ENCODE measurements around the gene ACO2.

DNA sequence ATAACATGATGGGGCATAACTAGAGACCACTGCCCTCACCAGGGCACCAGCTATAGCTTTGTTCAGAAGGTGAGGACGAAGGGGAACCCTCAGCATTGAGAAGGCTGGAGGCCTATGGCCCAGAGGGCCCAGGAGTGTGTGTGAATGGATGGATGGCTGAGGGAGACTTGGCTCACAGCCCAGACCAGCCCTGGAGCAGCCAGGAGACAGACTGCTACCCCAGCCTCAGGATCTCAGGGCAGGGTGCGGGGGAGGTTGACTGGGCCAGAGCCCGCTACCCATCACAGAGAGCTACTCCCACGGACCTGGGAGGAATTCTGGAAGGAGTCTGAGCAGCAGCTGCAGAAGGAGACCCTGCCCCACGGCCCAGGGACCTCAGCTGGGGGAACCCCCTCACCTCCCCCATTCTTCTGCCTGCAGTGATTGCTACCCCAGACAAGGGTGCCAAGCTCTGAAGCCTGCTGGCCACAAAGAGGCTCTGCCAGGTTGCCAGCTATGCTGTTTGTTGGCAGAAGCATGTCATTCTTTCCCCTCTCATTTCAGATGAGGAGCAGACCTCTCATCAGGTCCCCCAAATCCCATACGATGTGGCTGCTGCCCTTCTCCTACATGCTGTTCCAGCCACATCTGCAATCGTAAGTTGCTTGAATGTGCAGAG is 86.5 kb downstream of the ACO2 start:
- TF ChIP-seq SIN3A (IDR thresholded peaks at IDR 0.05; ENCODE audit: borderline replicate concordance, low read depth, low read length) (no peak), CTCF (IDR thresholded peaks at IDR 0.05) (no peak), GABPA (IDR thresholded peaks at IDR 0.05; ENCODE audit: low read depth) (no peak), TAF1 (IDR thresholded peaks at IDR 0.05; ENCODE audit: borderline replicate concordance, low read depth, low read length) (no peak), RFX5 (IDR thresholded peaks at IDR 0.05; ENCODE audit: low read length) (no peak), CHD2 (IDR thresholded peaks at IDR 0.05; ENCODE audit: low read length, partially characterized antibody) (no peak), MXI1 (IDR thresholded peaks at IDR 0.05; ENCODE audit: low read depth, low read length) (no peak), SMC3 (IDR thresholded peaks at IDR 0.05; ENCODE audit: low read depth, low read length) (no peak), RAD21 (IDR thresholded peaks at IDR 0.05; ENCODE audit: low read length) (no peak)
